Measurements from ENCODE around the gene TAB2. TPM values are rescaled to one million over a fixed set of nuclear protein-coding genes. Genes with fewer than 3 reads are reported as not detected.

TAB2 gene
- total RNA-seq, 1 experiment from 2014 or later, result 56.2 TPM

DNA sequence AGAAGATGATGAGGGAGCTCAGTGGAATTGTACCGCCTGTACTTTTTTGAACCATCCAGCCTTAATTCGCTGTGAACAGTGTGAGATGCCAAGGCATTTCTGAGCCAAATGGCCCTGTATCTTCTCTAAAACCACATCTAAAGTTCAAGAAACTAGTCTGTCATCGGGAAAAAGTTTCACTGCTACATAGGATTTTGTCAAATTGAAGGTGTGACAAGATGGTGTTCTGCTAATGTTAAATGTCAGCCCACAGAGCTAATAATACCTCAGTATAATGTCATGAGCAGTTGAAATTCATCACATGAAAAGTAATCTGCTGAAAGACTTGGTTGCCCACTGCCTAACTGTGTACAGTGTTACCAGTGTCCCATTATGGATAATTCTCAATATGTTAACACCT, 92.1 kb downstream of the TAB2 start:
- Histone ChIP-seq H3K79me1 (ENCODE audit: insufficient read depth, low read depth, low read length, poor library complexity, severe bottlenecking) (no peaks in the 10 kb centered on the region), H3K27ac (ENCODE audit: insufficient read length, low read depth, low read length) (no peak overlapping the region), H3K4me1 (ENCODE audit: insufficient read depth, low read length) (no peaks in the 10 kb centered on the region), H4K5ac (ENCODE audit: insufficient read length, low read depth, low read length) (no peak overlapping the region), H2AK5ac (ENCODE audit: insufficient read length, low read length) (no peak overlapping the region), H3K4ac (ENCODE audit: low read depth, low read length) (no peak overlapping the region), H3K9ac (ENCODE audit: extremely low read depth, insufficient read length, low read length) (no peak overlapping the region), H3K14ac (ENCODE audit: insufficient read depth, low read length) (no peak overlapping the region), H2BK20ac (ENCODE audit: low read depth, low read length, poor library complexity, severe bottlenecking) (no peak overlapping the region), H3K27me3 (ENCODE audit: insufficient read depth, low read length) (no peaks in the 10 kb centered on the region), H3K23me2 (ENCODE audit: insufficient read length, low read depth, low read length, poor library complexity, severe bottlenecking) (no peaks in the 10 kb centered on the region), H3K23ac (ENCODE audit: insufficient read length, low read depth, low read length) (no peak overlapping the region), H3K9me3 (ENCODE audit: control insufficient read depth, low read depth, low read length) (no peaks in the 10 kb centered on the region), H2BK12ac (ENCODE audit: insufficient read length, low read depth, low read length) (no peak overlapping the region), H3K79me2 (ENCODE audit: insufficient read depth, low read length) (no peaks in the 10 kb centered on the region), H3K4me2 (ENCODE audit: insufficient read depth, insufficient read length, low read length) (no peak overlapping the region), H4K20me1 (ENCODE audit: control insufficient read depth, insufficient read depth, insufficient read length) (no peaks in the 10 kb centered on the region), H3K18ac (ENCODE audit: insufficient read length, low read depth, low read length) (no peak overlapping the region), H2BK120ac (ENCODE audit: low read depth, low read length, poor library complexity, severe bottlenecking) (no peak overlapping the region), H4K8ac (replicated peaks; ENCODE audit: insufficient read length, low read depth, low read length) (no peak overlapping the region), H2BK15ac (ENCODE audit: low read depth, low read length) (no peak overlapping the region), H2AFZ (ENCODE audit: low read length) (no peak overlapping the region), H4K91ac (ENCODE audit: insufficient read length, low read depth, low read length) (no peak overlapping the region), H3T11ph (ENCODE audit: low read length) (no peak overlapping the region), H3K56ac (ENCODE audit: insufficient read length, low read depth, low read length) (no peak overlapping the region), H2BK5ac (ENCODE audit: insufficient read length, low read length) (no peak overlapping the region)
- DNase-seq, result no peak
- Mint-ChIP-seq H3K27ac (no peak overlapping the region), H3K4me3 (no peak overlapping the region), H3K4me1 (no peaks in the 10 kb centered on the region), H3K36me3 (ENCODE audit: insufficient read depth in 1 of 3, low read depth in 3 of 3) (peaks cover 4 to 24% (median 10%) of the 10 kb centered on the region in 3 experiments; a peak in 5 of 7 replicates), H3K27me3 (ENCODE audit: low read depth) (no peaks in the 10 kb centered on the region), H3K9me3 (no peaks in the 10 kb centered on the region; a peak in 1 of 5 replicates)
- TF ChIP-seq, protein P1, sequence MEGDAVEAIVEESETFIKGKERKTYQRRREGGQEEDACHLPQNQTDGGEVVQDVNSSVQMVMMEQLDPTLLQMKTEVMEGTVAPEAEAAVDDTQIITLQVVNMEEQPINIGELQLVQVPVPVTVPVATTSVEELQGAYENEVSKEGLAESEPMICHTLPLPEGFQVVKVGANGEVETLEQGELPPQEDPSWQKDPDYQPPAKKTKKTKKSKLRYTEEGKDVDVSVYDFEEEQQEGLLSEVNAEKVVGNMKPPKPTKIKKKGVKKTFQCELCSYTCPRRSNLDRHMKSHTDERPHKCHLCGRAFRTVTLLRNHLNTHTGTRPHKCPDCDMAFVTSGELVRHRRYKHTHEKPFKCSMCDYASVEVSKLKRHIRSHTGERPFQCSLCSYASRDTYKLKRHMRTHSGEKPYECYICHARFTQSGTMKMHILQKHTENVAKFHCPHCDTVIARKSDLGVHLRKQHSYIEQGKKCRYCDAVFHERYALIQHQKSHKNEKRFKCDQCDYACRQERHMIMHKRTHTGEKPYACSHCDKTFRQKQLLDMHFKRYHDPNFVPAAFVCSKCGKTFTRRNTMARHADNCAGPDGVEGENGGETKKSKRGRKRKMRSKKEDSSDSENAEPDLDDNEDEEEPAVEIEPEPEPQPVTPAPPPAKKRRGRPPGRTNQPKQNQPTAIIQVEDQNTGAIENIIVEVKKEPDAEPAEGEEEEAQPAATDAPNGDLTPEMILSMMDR (conservative IDR thresholded peaks at IDR 0.05), result no peak
- no CpG with 5 or more reads among the region's 3 CpGs for WGBS (ENCODE audit: extremely low coverage, insufficient read length, low lambda C conversion rate)
